A204.1 (cell line): Measurements from ENCODE around the gene TSPAN13.
"Not testable (repeated sequence)": the region's sequence is repeated elsewhere in the genome, so short reads cannot be mapped to it uniquely, and the experiment has no call there.

ENCODE experiments used
- FAIRE-seq: peaks from 2 replicates; lab custom pipeline; 2012; peaks lifted over from hg19 to GRCh38; lab: Jason Lieb, UNC

TSPAN13 gene

GRCh38 chr7:16741676-16742075 lies 11.9 kb upstream of the TSPAN13 start:
- FAIRE-seq, result no peak

GRCh38 chr7:16742547-16742946 lies 11.0 kb upstream of the TSPAN13 start:
- no peak for FAIRE-seq

- no peak for FAIRE-seq
Measured at GRCh38 chr7:16743236-16743635, 10.3 kb upstream of the TSPAN13 start.

- no peak for FAIRE-seq
Measured at GRCh38 chr7:16744518-16745250, 8.9 kb upstream of the TSPAN13 start.

- FAIRE-seq, result no peak
Measured at GRCh38 chr7:16745645-16746044, 7.9 kb upstream of the TSPAN13 start.

- no peak for FAIRE-seq
Measured at GRCh38 chr7:16747102-16747501, 6.5 kb upstream of the TSPAN13 start.

- no peak for FAIRE-seq
Measured at GRCh38 chr7:16753932-16754855, 639 bp downstream of the TSPAN13 start.

GRCh38 chr7:16754856-16755317 lies 1.3 kb downstream of the TSPAN13 start:
- FAIRE-seq, result no peak

GRCh38 chr7:16755397-16755796 lies 1.8 kb downstream of the TSPAN13 start:
- no peak for FAIRE-seq

- FAIRE-seq, result no peak
Measured at GRCh38 chr7:16758036-16758435, 4.5 kb downstream of the TSPAN13 start.

GRCh38 chr7:16758631-16759611 lies 5.4 kb downstream of the TSPAN13 start:
- no peak for FAIRE-seq

- FAIRE-seq, result no peak
Measured at GRCh38 chr7:16759840-16760239, 6.3 kb downstream of the TSPAN13 start.

GRCh38 chr7:16762177-16762576 lies 8.6 kb downstream of the TSPAN13 start:
- no peak for FAIRE-seq

GRCh38 chr7:16764942-16765341 lies 11.4 kb downstream of the TSPAN13 start:
- no peak for FAIRE-seq

GRCh38 chr7:16765436-16765859 lies 11.9 kb downstream of the TSPAN13 start:
- FAIRE-seq, result no peak

GRCh38 chr7:16769994-16770393 lies 16.4 kb downstream of the TSPAN13 start:
- FAIRE-seq, result not testable (repeated sequence)

- no peak for FAIRE-seq
Measured at GRCh38 chr7:16770657-16771329, 17.2 kb downstream of the TSPAN13 start.

- peak; percentile 6 for FAIRE-seq
Measured at GRCh38 chr7:16773326-16773725, 19.8 kb downstream of the TSPAN13 start.

GRCh38 chr7:16773884-16774283 lies 20.3 kb downstream of the TSPAN13 start:
- FAIRE-seq, result no peak

GRCh38 chr7:16774294-16774693 lies 20.7 kb downstream of the TSPAN13 start:
- FAIRE-seq, result no peak

GRCh38 chr7:16774986-16775385 lies 21.4 kb downstream of the TSPAN13 start:
- no peak for FAIRE-seq
